Ovary (tissue), 9 donors: ENCODE results near the gene LTB4R. TPM values are rescaled to one million over a fixed set of nuclear protein-coding genes. Genes with fewer than 3 reads are reported as not detected.

ENCODE experiments used
- DNase-seq, 5 donors: peaks; one replicate each; pipeline ENCODE4 v3.0.0-alpha.2; 2019 to 2020
- H3K27ac ChIP-seq, 2 donors: fragments of 200-600 bp; one replicate each; pipeline versions ENCODE4 v1.5.1 to v1.8.0; 2019 to 2022
- H3K27me3 ChIP-seq: fragments of 200-600 bp; one replicate; pipeline ENCODE4 v1.8.0; 2022
- H3K36me3 ChIP-seq: fragments of 200-600 bp; sonication (generic); one replicate; pipeline ENCODE4 v1.5.1; 2019
- H3K4me1 ChIP-seq: one replicate; pipeline ENCODE4 v1.8.1; 2013; ENCODE audit warnings: mild to moderate bottlenecking, moderate library complexity; ENCODE audit not compliant: insufficient read depth
- H3K4me3 ChIP-seq: fragments of 200-600 bp; sonication (generic); one replicate; pipeline ENCODE4 v1.5.1; 2017
- H3K9me3 ChIP-seq, 2 donors: fragments of 200-600 bp in 1 of 2; sonication (generic) in 1 of 2; one replicate each; pipeline versions ENCODE4 v1.5.1 to v1.8.1; 2013 to 2019; ENCODE audit warnings: mild to moderate bottlenecking in 1 of 2, moderate library complexity in 1 of 2
- EP300 ChIP-seq: sonication (generic); formaldehyde crosslinking; IDR thresholded peaks from one replicate; pipeline ENCODE4 v1.6.1; 2017; ENCODE audit warnings: antibody characterized with exemption
- POLR2A ChIP-seq: fragments of 450-650 bp; IDR thresholded peaks from one replicate; pipeline ENCODE4 v1.6.1; 2017; ENCODE audit warnings: antibody characterized with exemption, mild to moderate bottlenecking, moderate library complexity
- WGBS, 3 donors: extraction: QIAGEN DNeasy Blood & Tissue Kit in 1 of 3; methylation state at CpG; one replicate each; pipeline versions ENCODE4 v1.1.5 to v1.1.7; 2013 to 2017; 5-methylcytosine and 5-hydroxymethylcytosine counted together
- intact Hi-C, 4 donors: fragments of 100-400 bp; cut with DNase I; formaldehyde crosslinking; loops; one replicate each; pipeline versions ENCODE4 v1.11.0 to v1.15.1; 2022 to 2023
- polyA plus RNA-seq, 2 donors: library from polyadenylated mRNA; stranded (reverse); fragments of 200-250 nt in 1 of 2; fragments of 350-450 nt in 1 of 2; fragmentation: Illumina TruSeq in 1 of 2; extraction: RNeasy Lipid Tissue Mini Kit (QIAGEN cat#74804) in 1 of 2; gene quantifications; one replicate each; pipeline ENCODE4 v1.2.3, GENCODE V29; 2013 to 2014
- total RNA-seq, 7 donors: library from RNA; depleted of rRNA in 2 of 7; stranded (reverse); fragments of >200 nt in 2 of 7; fragmentation: NEBNext Ultra II Directional in 3 of 7; extraction: Animal tissue kit (Norgen Biotek cat#: 25700) in 3 of 7; gene quantifications; one replicate each; pipeline versions ENCODE4 v1.1.0 to v1.2.4, GENCODE V29; 2016 to 2023
- TF ChIP-seq, protein P1 (sequence below), 3 donors: fragments of 450-650 bp in 2 of 3; fragments of 200-600 bp in 1 of 3; IDR thresholded peaks; one replicate each; pipeline versions ENCODE4 v1.5.1 to v1.8.0; 2016 to 2022; ENCODE audit warnings: antibody characterized with exemption in 3 of 3, mild to moderate bottlenecking in 1 of 3
- donor health status: DM: no; HTN: no; CAD: no; lungs with moderate emphysema.
- donor health status: DM: no; HTN: no; CAD: no.
- donor health status: Bipolar disorder and iron deficiency.
- donor health status: DM: yes; HTN: yes; CAD: no.
- donor health status: DM: no; HTN: no; CAD: no.
- donor health status: DM: yes; HTN: yes; CAD: no.

LTB4R gene
- total and polyA plus RNA-seq, 9 donors = 2.9 to 9.4 (median 7.6) TPM

DNA sequence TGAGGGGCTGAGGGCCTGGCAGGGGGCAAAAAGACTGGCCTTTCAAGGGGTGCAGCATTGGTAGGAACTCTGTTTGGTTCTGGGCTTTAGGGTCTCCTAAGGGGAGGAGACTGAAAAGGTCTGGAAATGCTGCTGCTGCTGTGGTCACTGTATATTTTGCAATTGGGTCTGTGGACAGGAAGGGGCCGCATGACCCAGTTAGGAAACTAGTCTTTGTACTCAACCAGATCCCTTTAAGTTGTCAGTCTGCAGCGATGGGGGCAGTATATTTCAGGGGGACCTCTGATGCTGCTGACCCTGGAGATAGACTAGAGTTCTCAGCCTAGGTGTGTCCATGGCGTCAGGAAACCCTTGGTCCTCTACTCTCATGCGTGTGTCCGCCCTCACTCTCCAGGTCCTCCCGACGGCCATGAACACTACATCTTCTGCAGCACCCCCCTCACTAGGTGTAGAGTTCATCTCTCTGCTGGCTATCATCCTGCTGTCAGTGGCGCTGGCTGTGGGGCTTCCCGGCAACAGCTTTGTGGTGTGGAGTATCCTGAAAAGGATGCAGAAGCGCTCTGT is 4.0 kb downstream of the LTB4R start:
- DNase-seq = no peak
- Histone ChIP-seq H3K9me3 (no peaks in the 10 kb centered on the region), H3K27ac (no peak overlapping the region), H3K4me1 (peaks cover 12% of the 10 kb centered on the region), H3K27me3 (no peaks in the 10 kb centered on the region), H3K36me3 (no peaks in the 10 kb centered on the region), H3K4me3 (no peak overlapping the region)
- intact Hi-C loops = no loop called here
- TF ChIP-seq POLR2A (no peak), EP300 (no peak)
- TF ChIP-seq, protein P1, sequence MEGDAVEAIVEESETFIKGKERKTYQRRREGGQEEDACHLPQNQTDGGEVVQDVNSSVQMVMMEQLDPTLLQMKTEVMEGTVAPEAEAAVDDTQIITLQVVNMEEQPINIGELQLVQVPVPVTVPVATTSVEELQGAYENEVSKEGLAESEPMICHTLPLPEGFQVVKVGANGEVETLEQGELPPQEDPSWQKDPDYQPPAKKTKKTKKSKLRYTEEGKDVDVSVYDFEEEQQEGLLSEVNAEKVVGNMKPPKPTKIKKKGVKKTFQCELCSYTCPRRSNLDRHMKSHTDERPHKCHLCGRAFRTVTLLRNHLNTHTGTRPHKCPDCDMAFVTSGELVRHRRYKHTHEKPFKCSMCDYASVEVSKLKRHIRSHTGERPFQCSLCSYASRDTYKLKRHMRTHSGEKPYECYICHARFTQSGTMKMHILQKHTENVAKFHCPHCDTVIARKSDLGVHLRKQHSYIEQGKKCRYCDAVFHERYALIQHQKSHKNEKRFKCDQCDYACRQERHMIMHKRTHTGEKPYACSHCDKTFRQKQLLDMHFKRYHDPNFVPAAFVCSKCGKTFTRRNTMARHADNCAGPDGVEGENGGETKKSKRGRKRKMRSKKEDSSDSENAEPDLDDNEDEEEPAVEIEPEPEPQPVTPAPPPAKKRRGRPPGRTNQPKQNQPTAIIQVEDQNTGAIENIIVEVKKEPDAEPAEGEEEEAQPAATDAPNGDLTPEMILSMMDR (IDR thresholded peaks at IDR 0.05) = no peak
- WGBS, 3 donors = 80 to 87% (median 84%) methylated on average over 10 of the region's 10 CpGs

DNA sequence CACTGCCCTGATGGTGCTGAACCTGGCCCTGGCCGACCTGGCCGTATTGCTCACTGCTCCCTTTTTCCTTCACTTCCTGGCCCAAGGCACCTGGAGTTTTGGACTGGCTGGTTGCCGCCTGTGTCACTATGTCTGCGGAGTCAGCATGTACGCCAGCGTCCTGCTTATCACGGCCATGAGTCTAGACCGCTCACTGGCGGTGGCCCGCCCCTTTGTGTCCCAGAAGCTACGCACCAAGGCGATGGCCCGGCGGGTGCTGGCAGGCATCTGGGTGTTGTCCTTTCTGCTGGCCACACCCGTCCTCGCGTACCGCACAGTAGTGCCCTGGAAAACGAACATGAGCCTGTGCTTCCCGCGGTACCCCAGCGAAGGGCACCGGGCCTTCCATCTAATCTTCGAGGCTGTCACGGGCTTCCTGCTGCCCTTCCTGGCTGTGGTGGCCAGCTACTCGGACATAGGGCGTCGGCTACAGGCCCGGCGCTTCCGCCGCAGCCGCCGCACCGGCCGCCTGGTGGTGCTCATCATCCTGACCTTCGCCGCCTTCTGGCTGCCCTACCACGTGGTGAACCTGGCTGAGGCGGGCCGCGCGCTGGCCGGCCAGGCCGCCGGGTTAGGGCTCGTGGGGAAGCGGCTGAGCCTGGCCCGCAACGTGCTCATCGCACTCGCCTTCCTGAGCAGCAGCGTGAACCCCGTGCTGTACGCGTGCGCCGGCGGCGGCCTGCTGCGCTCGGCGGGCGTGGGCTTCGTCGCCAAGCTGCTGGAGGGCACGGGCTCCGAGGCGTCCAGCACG is 4.7 kb downstream of the LTB4R start:
- no peak overlapping the region for H3K27ac ChIP-seq
- no peaks in the 10 kb centered on the region for H3K36me3 ChIP-seq
- intact Hi-C loops = no loop called here
- H3K4me3 ChIP-seq = no peak overlapping the region
- H3K4me1 ChIP-seq = peaks cover 10% of the 10 kb centered on the region
- TF ChIP-seq, protein P1 (IDR thresholded peaks at IDR 0.05) = peak in 2 of 3 donors; percentile 14 to 32
- TF ChIP-seq POLR2A = no peak
- H3K9me3 ChIP-seq = no peaks in the 10 kb centered on the region
- 30 to 59% (median 53%) methylated on average over 50 to 70 of the region's 70 CpGs for WGBS, 3 donors
- no peaks in the 10 kb centered on the region for H3K27me3 ChIP-seq
- DNase-seq = peak; percentile 55 to 75 (median 62)

DNA sequence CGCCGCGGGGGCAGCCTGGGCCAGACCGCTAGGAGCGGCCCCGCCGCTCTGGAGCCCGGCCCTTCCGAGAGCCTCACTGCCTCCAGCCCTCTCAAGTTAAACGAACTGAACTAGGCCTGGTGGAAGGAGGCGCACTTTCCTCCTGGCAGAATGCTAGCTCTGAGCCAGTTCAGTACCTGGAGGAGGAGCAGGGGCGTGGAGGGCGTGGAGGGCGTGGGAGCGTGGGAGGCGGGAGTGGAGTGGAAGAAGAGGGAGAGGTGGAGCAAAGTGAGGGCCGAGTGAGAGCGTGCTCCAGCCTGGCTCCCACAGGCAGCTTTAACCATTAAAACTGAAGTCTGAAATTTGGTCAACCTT is 5.3 kb downstream of the LTB4R start:
- Histone ChIP-seq H3K4me3 (no peak overlapping the region), H3K4me1 (peaks cover 9% of the 10 kb centered on the region), H3K9me3 (no peaks in the 10 kb centered on the region), H3K36me3 (no peaks in the 10 kb centered on the region), H3K27me3 (no peaks in the 10 kb centered on the region), H3K27ac (no peak overlapping the region)
- intact Hi-C loops = no loop called here
- peak in 1 of 5 donors; percentile 51 for DNase-seq
- TF ChIP-seq POLR2A (no peak), EP300 (no peak)
- TF ChIP-seq, protein P1 (IDR thresholded peaks at IDR 0.05) = no peak
- 23 to 36% (median 25%) methylated on average over 11 to 18 of the region's 18 CpGs for WGBS, 3 donors

DNA sequence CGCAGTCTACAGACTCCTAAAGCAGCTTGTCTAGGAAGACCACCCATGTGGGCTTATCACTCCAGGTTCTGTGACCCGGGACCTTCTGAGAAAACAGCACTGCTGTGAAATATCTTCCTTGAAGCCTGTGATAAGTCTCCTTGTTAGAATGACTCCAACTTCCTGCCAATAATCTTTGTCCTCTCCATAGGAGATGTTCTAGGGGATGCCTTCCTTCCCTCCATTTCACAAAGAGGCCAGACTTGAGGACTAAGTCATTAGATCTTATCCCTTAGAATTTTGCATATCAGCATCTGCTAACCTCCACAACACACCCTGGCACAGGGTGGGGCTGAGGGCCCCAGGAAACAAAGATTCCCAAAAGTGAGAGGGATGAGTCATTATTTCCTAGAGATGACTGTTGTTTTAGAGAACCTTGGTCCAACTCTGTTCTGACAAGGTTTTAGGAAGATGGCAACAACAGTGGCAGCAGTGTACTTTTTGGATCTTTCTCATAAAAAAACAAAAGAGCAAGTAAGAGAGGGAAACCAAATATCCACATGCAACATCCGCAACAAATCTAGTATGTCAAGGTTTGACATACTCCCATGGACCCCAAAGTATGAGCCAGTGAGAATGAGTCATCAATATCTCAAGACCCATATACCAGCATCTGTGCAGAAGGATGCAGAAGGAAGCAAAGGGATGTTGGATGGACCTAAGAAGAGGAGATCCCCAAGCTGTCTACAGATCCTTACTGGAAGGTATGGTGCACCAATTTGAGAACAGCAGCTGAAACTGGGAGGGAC is 6.0 kb downstream of the LTB4R start:
- Histone ChIP-seq H3K9me3 (no peaks in the 10 kb centered on the region), H3K4me1 (peaks cover 6% of the 10 kb centered on the region), H3K27ac (no peak overlapping the region), H3K27me3 (no peaks in the 10 kb centered on the region), H3K4me3 (no peak overlapping the region), H3K36me3 (no peaks in the 10 kb centered on the region)
- WGBS, 3 donors = 59 to 72% (median 66%) methylated on average over 3 of the region's 3 CpGs
- DNase-seq = no peak
- no peak for TF ChIP-seq POLR2A
- intact Hi-C loops = no loop called here
